Activated effector memory CD4-positive, alpha-beta T cell treated with Interleukin-2 at 50 U/mL for 16 hours (primary cell): Measurements from ENCODE around the gene SDR42E2.
"Not testable (repeated sequence)": the region's sequence is repeated elsewhere in the genome, so short reads cannot be mapped to it uniquely, and the experiment has no call there.

Experiments
- DNase-seq: peaks from one replicate; pipeline ENCODE4 v3.0.0-alpha.2; 2020

Gene SDR42E2

DNA sequence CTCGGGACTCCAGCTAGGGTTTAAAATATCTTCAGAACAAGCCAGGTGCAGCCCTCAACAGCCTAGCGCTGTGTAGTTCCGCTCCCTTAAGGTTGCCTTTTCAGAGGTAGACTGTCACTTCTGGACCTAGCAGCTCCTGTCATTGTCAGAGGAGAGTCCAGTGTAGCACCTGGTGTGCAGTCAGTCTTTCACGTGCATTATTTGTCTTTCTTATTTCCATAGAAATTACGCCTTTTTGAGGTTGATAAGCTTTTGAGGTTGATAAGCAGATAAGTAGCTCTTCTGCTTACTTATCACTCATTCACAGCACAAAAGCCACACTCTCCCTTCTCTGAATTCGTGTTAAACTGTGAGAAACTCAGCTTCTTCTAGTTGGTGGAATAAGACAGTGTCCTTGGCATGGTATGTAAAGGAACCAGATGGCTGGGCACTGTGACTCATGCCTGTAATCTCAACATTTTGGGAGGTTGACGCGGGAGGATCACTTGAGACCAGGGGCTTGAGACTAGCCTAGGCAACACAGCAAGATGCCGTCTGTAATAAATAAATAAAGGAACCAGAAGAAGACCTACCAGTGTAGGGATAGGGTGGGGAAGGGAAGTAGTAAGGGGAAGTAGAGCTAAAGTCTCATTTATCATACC is 54.0 kb downstream of the SDR42E2 start:
- no peak for DNase-seq

- DNase-seq = not testable (repeated sequence)
Measured at GRCh38 chr16:22216832-22217225, 54.5 kb downstream of the SDR42E2 start.

- DNase-seq = no peak
Measured at GRCh38 chr16:22217890-22218730, 55.8 kb downstream of the SDR42E2 start.

DNA sequence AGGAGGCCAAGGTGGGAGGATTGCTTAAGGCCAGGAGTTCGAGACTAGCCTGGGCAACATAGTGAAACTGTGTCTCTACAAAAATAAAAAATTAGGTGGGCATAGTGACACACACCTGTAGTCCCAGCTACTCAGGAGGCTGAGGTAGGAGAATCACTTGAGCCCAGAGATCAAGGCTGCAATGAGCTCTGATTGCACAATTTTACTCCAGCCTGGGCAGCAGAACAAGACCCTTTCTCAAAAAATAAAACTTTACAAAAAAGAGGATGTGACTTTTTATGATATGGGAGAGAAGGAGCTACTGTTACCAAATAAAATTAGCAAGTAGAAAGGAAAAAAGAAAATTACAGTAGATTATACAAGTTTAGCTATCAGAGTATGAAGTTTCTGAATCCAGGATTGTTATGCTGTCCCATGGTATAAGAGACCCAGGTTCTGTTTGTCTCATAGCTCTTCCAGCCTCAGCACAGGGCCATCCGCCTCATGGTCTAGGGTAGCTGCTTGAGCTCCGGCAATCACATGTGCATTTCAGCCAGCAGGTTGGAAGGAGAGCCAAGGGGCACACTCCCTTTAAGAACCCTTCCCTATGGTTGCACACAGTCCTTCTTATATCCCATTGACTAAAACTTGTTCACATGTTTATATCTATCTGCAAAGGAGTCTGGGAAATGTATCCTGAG is 57.2 kb downstream of the SDR42E2 start:
- no peak for DNase-seq

DNA sequence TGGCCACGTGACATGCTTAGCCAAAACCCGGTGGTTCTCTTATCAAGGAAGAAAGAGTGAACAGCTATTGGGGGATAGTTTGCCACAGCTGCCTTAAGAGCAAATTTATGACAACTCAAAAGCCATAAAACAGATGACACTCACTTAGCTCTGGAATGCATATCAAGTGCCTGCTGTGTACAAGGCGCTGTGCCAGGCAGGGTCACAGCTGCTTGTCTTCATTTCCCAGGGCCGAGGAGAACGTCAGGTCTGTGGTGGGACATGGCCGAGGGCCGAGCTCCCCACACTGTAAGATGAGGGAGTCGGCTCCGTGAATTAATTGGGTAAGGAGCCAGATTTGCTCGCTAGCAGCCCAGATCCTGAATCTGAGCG is 57.7 kb downstream of the SDR42E2 start:
- no peak for DNase-seq

DNA sequence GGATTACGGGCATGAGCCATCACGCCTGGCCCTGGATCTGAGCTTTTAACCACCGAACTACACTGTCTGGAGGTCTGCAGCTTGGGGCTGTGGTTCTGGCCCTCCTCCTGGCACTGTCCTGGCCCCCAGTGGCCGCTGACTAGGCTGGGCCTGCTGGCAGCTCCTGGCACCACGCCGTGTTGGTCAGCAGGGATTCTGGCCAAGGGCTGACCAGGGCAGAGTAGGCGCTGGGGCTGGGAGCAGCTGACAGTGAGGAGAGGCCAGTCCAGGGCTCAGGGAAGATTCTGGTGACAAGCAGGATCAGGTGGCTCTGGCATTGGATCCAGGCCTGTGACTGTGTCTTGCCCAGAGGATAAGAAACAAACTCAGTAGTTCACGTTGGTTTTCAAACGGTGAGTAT is 58.4 kb downstream of the SDR42E2 start:
- no peak for DNase-seq

- no peak for DNase-seq
Measured at GRCh38 chr16:22222006-22222405, 59.7 kb downstream of the SDR42E2 start.

DNA sequence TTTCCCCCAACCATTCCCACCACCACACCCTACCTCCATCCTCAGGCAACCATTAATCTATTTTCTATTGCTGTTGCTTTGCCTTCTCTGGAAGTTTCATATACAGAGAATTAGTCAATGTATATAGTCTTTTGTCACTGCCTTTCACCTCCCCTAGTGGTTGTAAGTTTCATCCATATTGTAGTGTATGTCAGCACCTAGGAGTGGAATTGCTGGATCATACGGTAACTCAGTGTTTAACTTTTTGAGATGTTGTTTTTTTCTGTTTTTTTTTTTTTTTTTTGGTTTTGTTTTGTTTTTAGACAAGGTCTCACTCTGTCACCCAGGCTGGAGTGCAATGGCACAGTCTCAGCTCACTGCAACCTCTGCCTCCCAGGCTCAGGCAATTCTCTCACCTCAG is 60.7 kb downstream of the SDR42E2 start:
- no peak for DNase-seq

DNA sequence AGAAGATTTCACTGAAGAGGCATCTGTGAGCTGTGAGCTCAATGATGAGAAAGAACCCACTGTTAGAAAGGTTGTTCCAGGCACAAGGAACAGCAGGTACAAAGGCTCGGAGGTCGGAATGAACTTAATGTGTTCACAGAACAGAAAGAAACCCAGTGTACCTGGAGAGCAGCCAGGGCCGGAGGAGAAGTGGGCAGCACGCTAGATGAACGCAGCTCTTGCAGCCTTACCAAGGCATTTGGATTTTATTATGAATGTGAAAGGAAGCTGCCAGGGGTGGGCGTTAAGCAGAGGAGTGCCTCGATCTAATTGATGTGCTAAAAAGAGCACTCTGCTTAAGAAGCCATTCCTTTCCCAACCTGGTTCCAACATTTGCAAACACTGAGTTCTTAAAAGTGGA is 62.8 kb downstream of the SDR42E2 start:
- no peak for DNase-seq

- DNase-seq = no peak
Measured at GRCh38 chr16:22229889-22230288, 67.6 kb downstream of the SDR42E2 start.

DNA sequence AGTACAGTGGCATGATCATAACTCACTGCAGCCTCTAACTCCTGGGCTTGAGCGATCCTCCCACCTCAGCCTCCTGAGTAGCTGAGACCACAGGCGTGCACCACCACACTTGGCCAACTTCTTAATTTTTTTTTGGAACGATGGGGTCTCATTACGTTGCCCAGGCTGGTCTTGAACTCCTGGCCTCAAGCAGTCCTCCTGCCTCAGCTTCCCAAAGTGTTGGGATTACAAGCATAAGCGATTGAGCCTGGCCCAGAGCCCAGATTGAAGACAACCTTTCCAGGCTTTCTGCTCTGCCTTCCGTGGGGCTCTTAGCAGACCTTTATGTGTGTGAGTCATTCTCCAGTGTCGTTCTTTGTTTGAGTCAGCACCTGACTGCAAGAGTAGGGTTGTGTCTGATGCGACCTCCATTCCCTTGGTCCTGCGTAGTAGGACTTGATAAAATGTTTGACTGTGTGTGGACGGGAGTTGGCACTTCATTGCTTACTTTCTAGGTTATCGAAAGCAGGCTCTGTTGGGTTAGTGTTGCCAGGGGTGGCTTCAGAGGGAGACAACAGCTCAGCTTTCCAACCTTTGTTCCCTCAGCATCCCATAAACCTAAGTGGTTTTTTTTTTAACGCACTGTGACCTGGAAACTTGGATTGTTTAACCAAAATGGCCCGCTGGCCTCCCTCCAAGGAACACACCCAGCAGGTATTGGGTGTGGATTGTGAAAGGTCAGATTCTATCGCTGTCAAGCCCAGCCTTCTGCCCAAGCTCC is 70.2 kb downstream of the SDR42E2 start:
- DNase-seq = no peak

DNA sequence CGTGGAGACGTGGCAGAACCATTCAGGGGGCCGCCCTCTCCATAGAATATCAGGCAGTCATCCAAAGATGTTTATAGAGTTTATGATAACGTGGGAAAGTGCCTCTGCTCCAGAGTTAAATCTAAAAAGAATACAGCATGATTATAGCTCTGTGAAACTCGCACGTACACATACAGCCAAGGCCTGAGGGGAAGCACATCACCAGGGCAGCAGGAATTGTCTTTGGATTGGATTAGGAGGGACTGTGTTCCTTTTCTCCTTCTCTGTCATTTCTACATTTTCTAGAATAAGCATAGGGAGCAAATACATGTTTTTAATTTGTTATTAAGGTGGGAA is 70.7 kb downstream of the SDR42E2 start:
- DNase-seq = no peak

- DNase-seq = no peak
Measured at GRCh38 chr16:22235839-22236745, 73.8 kb downstream of the SDR42E2 start.

DNA sequence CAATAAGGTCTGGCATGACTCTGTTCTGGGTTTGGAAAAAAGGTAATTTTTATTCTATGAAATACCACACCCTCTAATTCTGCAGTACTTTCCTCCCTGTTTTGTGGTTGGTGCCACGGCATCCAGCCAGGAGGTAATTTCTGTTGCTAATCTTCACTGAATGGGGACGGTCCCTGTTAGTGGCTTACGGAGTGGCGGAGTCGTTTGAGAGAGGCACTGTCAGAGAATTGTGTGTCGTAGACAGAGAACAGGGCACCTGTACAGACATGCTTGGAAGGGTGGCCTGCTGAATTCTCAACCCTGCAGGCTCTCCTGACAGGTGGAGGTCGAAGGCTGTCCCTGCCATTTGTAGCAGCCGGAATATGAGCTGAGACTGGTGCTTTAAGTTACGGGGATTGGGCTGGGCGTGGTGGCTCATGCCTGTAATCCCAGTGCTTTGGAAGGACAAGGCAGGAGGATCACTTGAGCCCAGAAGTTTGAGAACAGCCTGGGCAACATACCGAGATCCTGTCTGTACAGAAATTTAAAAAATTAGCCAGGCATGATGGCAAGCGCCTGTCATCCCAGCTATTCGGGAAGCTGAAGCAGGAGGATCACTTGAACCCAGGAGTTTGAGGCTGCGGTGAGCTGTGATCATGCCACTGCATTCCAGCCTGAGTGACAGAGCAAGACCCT is 77.0 kb downstream of the SDR42E2 start:
- no peak for DNase-seq

DNA sequence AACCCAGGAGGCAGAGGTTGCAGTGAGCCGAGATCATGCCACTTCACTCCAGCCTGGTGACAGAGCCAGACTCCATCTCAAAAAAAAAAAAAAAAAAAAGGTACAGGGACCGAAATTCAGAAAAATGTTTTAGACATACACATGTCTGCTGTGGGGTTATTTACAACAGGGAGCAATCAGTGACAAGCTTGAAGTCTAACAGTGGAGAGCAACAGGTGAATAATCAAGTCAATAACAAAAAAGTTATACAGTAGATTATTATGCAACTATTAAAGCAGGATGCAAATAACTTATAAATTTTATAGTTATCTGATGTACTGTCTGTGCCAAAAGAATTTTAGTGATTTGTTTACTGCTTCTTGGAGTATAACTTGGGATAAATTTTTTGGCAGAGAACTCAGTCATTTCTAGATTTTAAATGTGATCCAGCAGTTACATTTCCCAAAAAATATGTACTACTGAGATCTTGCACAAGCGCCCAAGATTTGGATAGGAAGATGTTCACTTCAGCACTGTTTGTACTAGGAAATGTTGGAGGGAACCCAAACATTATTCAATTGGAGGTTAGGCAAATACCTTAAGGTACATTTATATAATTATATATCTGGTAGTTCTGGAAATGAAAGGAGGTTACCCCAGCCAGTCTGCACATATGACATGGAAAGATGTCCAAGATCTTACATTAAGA is 77.9 kb downstream of the SDR42E2 start:
- no peak for DNase-seq
